NCI-H1105 treated with DMSO at 0.1 percent for 48 hours (cell line): ENCODE measurements around the gene GULP1.

ENCODE experiments used
- DNase-seq: peaks from one replicate; lab custom pipeline; 2025; lab: John Stamatoyannopoulos, UW

The GULP1 gene

GRCh38 chr2:188322569-188323551 lies 31.2 kb downstream of the GULP1 start:
- DNase-seq: no peak

- no peak for DNase-seq
Measured at GRCh38 chr2:188324067-188324466, 32.4 kb downstream of the GULP1 start.

GRCh38 chr2:188326290-188326668 lies 34.6 kb downstream of the GULP1 start:
- DNase-seq: no peak

- DNase-seq: no peak
Measured at GRCh38 chr2:188326669-188327301, 35.1 kb downstream of the GULP1 start.

GRCh38 chr2:188327518-188328213 lies 36.0 kb downstream of the GULP1 start:
- DNase-seq: no peak

- DNase-seq: no peak
Measured at GRCh38 chr2:188328419-188328818, 36.7 kb downstream of the GULP1 start.

- DNase-seq: no peak
Measured at GRCh38 chr2:188330316-188331053, 38.8 kb downstream of the GULP1 start.

- DNase-seq: no peak
Measured at GRCh38 chr2:188332619-188333018, 40.9 kb downstream of the GULP1 start.

- DNase-seq: no peak
Measured at GRCh38 chr2:188333751-188334524, 42.3 kb downstream of the GULP1 start.

- DNase-seq: no peak
Measured at GRCh38 chr2:188338463-188338862, 46.8 kb downstream of the GULP1 start.

- no peak for DNase-seq
Measured at GRCh38 chr2:188340257-188340656, 48.6 kb downstream of the GULP1 start.

- DNase-seq: no peak
Measured at GRCh38 chr2:188345020-188345419, 53.3 kb downstream of the GULP1 start.

GRCh38 chr2:188345426-188345825 lies 53.8 kb downstream of the GULP1 start:
- no peak for DNase-seq

- no peak for DNase-seq
Measured at GRCh38 chr2:188345831-188346458, 54.3 kb downstream of the GULP1 start.

- no peak for DNase-seq
Measured at GRCh38 chr2:188349019-188349418, 57.3 kb downstream of the GULP1 start.

GRCh38 chr2:188353282-188353681 lies 61.6 kb downstream of the GULP1 start:
- no peak for DNase-seq

- DNase-seq: no peak
Measured at GRCh38 chr2:188360485-188361263, 69.0 kb downstream of the GULP1 start.

- no peak for DNase-seq
Measured at GRCh38 chr2:188364033-188364630, 72.5 kb downstream of the GULP1 start.

GRCh38 chr2:188365058-188365641 lies 73.5 kb downstream of the GULP1 start:
- no peak for DNase-seq
